IPS-20b (cell line): ENCODE measurements around the gene ODAD4.

Source experiments
- H3K27ac ChIP-seq: one replicate; pipeline ENCODE4 v1.5.1; 2013; ENCODE audit warnings: low read length
- H3K27me3 ChIP-seq: 2 replicates; pipeline ENCODE4 v1.6.1; 2013; ENCODE audit warnings: mild to moderate bottlenecking, low read length, inconsistent platforms; ENCODE audit not compliant: insufficient read depth
- H3K36me3 ChIP-seq: 2 replicates; pipeline ENCODE4 v1.6.1; 2013; ENCODE audit warnings: low read depth, mild to moderate bottlenecking, inconsistent platforms, low read length, moderate library complexity; ENCODE audit not compliant: insufficient read depth
- H3K4me1 ChIP-seq: 2 replicates; pipeline ENCODE4 v1.6.1; 2013; ENCODE audit warnings: mild to moderate bottlenecking, control low read depth, inconsistent platforms, low read length, moderate library complexity; ENCODE audit not compliant: insufficient read depth
- H3K4me3 ChIP-seq: 2 replicates; pipeline ENCODE4 v1.5.1; 2013; ENCODE audit warnings: mild to moderate bottlenecking, low read length, inconsistent platforms
- H3K9ac ChIP-seq: 2 replicates; pipeline ENCODE4 v1.6.1; 2013; ENCODE audit warnings: low read depth, mild to moderate bottlenecking, inconsistent platforms, low read length, moderate library complexity
- H3K9me3 ChIP-seq: 2 replicates; pipeline ENCODE4 v1.6.1; 2013; ENCODE audit warnings: mild to moderate bottlenecking, low read depth, low read length, inconsistent platforms; ENCODE audit not compliant: insufficient read depth

ODAD4 gene

GRCh38 chr17:41967921-41968578 lies 37.6 kb downstream of the ODAD4 start:
- Histone ChIP-seq H3K4me1 (peaks cover 6% of the 10 kb centered on the region; the same call in 1 of the 2 replicates), H3K9me3 (no peaks in the 10 kb centered on the region), H3K27ac (no peak overlapping the region), H3K27me3 (no peaks in the 10 kb centered on the region), H3K9ac (peak overlapping the region; percentile 66; the same call in 1 of the 2 replicates), H3K4me3 (peak overlapping the region; percentile 68; the same call in 1 of the 2 replicates), H3K36me3 (peaks cover 33% of the 10 kb centered on the region)

DNA sequence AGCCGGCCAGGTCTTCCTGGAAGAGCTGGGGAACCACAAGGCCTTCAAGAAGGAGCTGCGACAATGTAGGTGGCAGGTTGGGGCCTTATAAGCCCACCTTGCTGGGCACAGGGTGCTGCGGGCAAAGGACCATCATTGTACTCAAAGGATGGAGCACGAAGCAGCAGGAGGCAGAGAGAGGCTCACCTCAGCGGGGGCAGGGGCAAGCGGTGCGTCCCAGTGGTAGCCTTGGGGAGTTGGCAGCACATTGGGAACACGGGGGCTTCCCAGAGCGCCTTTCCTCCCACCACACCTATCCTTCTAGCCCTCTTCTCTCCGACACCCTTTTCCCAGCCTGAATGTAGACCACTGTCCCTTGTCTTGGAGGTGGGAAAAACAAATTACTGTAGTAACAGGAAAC lies 38.3 kb downstream of the ODAD4 start:
- Histone ChIP-seq H3K9me3 (no peaks in the 10 kb centered on the region), H3K4me3 (no peak overlapping the region), H3K4me1 (peaks cover 6% of the 10 kb centered on the region; the same call in 1 of the 2 replicates), H3K27me3 (no peaks in the 10 kb centered on the region), H3K9ac (no peak overlapping the region), H3K27ac (no peak overlapping the region), H3K36me3 (peaks cover 39% of the 10 kb centered on the region)

DNA sequence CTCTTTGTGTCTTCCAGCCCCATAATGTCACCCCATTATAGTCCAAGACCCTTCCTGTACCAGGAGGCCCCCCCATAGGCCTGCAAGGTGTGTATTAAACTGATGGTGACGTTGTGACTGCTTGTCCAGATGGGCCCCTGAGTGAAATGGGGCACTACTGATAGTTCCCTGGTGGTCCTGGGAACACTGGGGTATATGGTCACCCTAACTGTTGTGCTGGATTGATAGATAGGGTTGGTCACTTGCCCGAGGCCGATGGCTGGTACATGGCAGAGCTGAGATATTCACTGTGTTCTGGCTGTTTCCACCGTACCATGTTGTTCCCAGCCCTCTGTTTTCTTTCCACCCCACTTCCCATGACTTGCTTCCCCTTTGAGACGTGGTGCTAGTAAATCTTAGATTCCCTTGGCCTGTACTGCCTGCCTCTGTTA lies 40.5 kb downstream of the ODAD4 start:
- Histone ChIP-seq H3K4me3 (no peak overlapping the region), H3K9me3 (no peaks in the 10 kb centered on the region), H3K9ac (no peak overlapping the region), H3K27me3 (no peaks in the 10 kb centered on the region), H3K4me1 (peaks cover 2% of the 10 kb centered on the region; the same call in 1 of the 2 replicates), H3K36me3 (peaks cover 62% of the 10 kb centered on the region), H3K27ac (no peak overlapping the region)

DNA sequence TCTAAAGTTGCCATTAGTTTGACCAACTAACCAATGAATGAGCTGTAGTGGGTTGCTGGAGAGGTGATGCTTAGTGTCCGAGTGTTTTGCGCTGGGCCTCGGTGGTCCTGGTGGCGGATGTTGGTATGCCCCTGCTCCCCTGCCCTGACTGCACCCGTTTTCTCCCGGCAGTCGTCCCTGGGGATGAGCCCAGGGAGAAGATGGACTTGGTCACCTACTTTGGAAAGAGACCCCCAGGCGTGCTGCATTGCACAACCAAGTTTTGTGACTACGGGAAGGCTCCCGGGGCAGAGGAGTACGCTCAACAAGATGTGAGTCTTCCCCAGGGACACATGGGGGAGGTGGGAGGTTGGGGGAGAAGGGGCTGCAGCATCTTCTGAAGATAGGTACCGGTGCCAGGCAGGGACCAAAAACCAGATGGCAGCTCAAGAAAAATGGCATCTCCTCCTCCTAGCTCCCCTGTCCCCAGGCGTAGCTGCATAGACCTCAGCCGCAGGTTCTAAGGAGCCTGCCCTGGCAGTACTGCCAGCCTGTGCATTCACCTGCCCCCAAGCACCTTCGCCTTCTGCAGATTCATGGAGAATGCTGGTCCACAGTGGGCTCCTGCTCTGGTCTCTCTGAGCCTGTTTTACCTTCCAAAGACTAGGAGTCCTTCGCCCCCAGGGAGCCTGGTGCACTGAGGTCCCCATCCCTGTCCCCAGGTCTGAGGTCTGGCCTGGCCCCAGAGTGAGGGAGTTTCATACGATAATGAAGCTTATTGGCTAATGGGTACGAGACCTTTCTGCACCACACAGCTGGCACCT lies 41.5 kb downstream of the ODAD4 start:
- Histone ChIP-seq H3K27ac (no peak overlapping the region), H3K36me3 (peaks cover 72% of the 10 kb centered on the region)

DNA sequence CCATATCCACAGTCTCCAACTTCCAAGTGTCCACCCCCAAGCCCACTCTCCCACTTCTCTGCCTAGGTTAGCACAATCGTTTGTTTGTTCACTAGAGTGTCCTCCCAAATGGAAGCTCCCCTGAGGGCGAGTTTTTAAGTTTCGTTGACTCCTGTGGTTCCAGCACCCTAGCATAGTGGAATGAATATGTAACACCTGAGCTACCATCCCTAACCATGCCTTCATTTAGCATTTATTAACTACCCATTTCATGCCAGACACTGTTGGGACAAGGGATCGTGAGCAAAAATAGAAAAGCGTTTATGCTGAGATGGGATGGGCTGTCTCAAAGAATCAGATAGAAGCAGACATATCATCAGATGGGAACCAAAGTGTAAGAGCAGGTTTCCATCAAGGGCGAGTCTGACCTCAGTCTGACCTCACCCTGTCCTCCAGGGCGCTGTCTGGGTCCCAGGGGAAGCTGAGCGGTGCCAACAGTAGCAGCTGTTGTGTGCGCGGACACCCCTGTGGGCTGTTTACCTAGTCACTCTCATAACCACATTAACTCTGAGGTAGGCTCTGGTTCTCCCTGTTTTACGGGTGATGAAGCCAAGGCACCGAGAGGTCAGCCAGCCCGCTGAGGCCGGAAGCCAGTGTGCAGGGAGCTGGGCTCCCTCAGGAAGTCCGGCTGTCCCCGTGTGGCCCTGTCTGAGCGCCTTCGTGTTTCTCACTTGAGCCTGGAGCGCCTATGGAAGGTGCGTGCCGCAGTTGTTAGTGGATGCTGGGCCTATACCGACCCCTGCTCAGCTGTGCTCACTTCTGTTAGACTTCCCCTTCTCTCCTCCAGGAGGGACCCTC lies 42.4 kb downstream of the ODAD4 start:
- H3K4me3 ChIP-seq, result no peak overlapping the region
- H3K27ac ChIP-seq, result no peak overlapping the region
- H3K36me3 ChIP-seq, result peaks cover 81% of the 10 kb centered on the region
- H3K9me3 ChIP-seq, result no peaks in the 10 kb centered on the region
- no peak overlapping the region for H3K9ac ChIP-seq
- H3K27me3 ChIP-seq, result no peaks in the 10 kb centered on the region
- H3K4me1 ChIP-seq, result no peaks in the 10 kb centered on the region

More for the DNA sequence above, 41.5 kb downstream of the ODAD4 start:
- no peak overlapping the region for H3K4me3 ChIP-seq
- H3K9ac ChIP-seq, result no peak overlapping the region
- H3K27me3 ChIP-seq, result no peaks in the 10 kb centered on the region
- 0 out of 2 replicates have a peak, but pooled peaks cover 2% of the 10 kb centered on the region for H3K4me1 ChIP-seq
- H3K9me3 ChIP-seq, result no peaks in the 10 kb centered on the region

DNA sequence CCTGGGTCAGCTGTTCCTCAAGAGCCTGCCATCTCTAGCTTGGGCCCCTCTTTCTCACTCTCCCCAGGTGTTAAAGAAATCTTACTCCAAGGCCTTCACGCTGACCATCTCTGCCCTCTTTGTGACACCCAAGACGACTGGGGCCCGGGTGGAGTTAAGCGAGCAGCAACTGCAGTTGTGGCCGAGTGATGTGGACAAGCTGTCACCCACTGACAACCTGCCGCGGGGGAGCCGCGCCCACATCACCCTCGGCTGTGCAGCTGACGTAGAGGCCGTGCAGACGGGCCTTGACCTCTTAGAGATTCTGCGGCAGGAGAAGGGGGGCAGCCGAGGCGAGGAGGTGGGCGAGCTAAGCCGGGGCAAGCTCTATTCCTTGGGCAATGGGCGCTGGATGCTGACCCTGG lies 43.0 kb downstream of the ODAD4 start:
- Histone ChIP-seq H3K9ac (no peak overlapping the region), H3K36me3 (peaks cover 82% of the 10 kb centered on the region), H3K27me3 (no peaks in the 10 kb centered on the region), H3K9me3 (no peaks in the 10 kb centered on the region), H3K27ac (no peak overlapping the region), H3K4me3 (no peak overlapping the region), H3K4me1 (no peaks in the 10 kb centered on the region)

GRCh38 chr17:41974031-41974430 lies 43.6 kb downstream of the ODAD4 start:
- Histone ChIP-seq H3K4me3 (no peak overlapping the region), H3K9ac (no peak overlapping the region), H3K27ac (no peak overlapping the region), H3K27me3 (no peaks in the 10 kb centered on the region), H3K9me3 (no peaks in the 10 kb centered on the region), H3K4me1 (no peaks in the 10 kb centered on the region), H3K36me3 (peaks cover 82% of the 10 kb centered on the region)

DNA sequence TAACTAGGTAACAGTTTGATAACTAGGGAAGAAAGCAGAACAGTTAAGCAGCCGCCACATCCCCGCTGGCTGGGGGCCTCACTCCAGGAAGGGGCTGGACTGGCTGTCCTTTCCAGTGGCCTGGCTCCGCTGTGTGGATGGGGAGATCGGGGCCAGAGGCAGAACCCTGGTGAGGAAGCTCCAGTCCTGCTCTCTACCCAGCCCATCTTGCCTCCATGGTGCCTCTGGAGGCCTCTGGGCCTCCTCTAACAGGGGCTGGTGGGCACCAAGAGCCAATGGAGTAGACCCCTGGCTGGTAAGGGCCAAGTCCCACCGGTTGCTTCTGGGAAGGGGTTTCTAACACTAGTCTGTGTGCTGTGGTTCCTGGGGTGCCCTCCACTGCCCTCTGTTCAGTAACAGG lies 44.2 kb downstream of the ODAD4 start:
- no peaks in the 10 kb centered on the region for H3K4me1 ChIP-seq
- peaks cover 83% of the 10 kb centered on the region for H3K36me3 ChIP-seq
- H3K4me3 ChIP-seq, result no peak overlapping the region
- no peaks in the 10 kb centered on the region for H3K9me3 ChIP-seq
- H3K27ac ChIP-seq, result no peak overlapping the region
- H3K9ac ChIP-seq, result no peak overlapping the region
- no peaks in the 10 kb centered on the region for H3K27me3 ChIP-seq

- Histone ChIP-seq H3K27me3 (no peaks in the 10 kb centered on the region), H3K4me1 (no peaks in the 10 kb centered on the region), H3K9me3 (no peaks in the 10 kb centered on the region), H3K27ac (no peak overlapping the region), H3K9ac (no peak overlapping the region), H3K36me3 (peaks cover 91% of the 10 kb centered on the region), H3K4me3 (no peak overlapping the region)
These were observed 45.0 kb downstream of the ODAD4 start for GRCh38 chr17:41975099-41976083.

DNA sequence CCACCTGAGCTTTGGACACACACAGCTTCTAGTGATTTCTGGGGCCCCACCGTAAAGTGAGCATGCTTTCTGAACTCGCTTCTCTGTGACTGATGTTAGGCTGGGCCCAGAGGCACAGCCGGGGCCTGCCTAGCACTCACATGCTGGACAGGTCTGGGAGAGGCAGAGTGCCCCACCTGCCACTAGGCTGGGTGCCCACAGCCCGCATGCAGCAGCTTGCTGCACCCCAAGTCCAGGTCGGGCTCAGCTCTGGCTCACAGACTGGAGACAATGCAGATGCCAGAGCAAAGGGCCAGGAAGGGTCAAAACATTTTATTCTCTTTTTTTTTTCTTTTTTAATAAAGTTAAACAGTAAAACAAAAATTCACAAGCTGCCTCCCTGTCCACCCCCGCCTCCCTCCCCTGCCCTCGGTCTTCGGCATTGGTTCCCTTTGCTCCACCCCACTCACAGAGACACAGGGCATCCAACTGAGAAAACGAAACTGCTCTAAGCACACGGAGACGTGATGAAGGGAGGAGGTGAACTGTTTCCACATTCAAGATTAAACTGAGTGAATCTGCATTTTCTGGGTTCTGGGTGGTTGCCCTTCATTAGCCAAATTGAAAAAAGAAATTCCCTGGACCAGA lies 45.8 kb downstream of the ODAD4 start:
- no peak overlapping the region for H3K9ac ChIP-seq

More for the DNA sequence above, 45.8 kb downstream of the ODAD4 start:
- H3K4me3 ChIP-seq, result no peak overlapping the region
- no peaks in the 10 kb centered on the region for H3K27me3 ChIP-seq
- peaks cover 93% of the 10 kb centered on the region for H3K36me3 ChIP-seq
- no peak overlapping the region for H3K27ac ChIP-seq
- no peaks in the 10 kb centered on the region for H3K4me1 ChIP-seq
- H3K9me3 ChIP-seq, result no peaks in the 10 kb centered on the region
